GM10847 (cell line): ENCODE measurements around the gene ANKS3.

Source experiments
- POLR2A ChIP-seq: IDR thresholded peaks from 2 replicates; pipeline ENCODE4 v1.6.1; 2011; ENCODE audit not compliant: insufficient read length; ENCODE audit errors: extremely low read depth

ANKS3 gene

GRCh38 chr16:4679850-4680636 lies 54.0 kb downstream of the ANKS3 start:
- no peak for TF ChIP-seq POLR2A

- TF ChIP-seq POLR2A, result no peak
These were observed 54.8 kb downstream of the ANKS3 start for GRCh38 chr16:4679156-4679849.

- TF ChIP-seq POLR2A, result no peak
These were observed 55.5 kb downstream of the ANKS3 start for GRCh38 chr16:4678596-4678995.

GRCh38 chr16:4677994-4678393 lies 56.1 kb downstream of the ANKS3 start:
- TF ChIP-seq POLR2A, result no peak

- TF ChIP-seq POLR2A, result no peak
These were observed 56.7 kb downstream of the ANKS3 start for GRCh38 chr16:4677390-4677789.

- no peak for TF ChIP-seq POLR2A
These were observed 57.2 kb downstream of the ANKS3 start for GRCh38 chr16:4676831-4677230.

GRCh38 chr16:4675864-4676786 lies 57.9 kb downstream of the ANKS3 start:
- TF ChIP-seq POLR2A, result no peak

GRCh38 chr16:4674926-4675530 lies 59.0 kb downstream of the ANKS3 start:
- TF ChIP-seq POLR2A, result no peak

- TF ChIP-seq POLR2A, result no peak
These were observed 60.6 kb downstream of the ANKS3 start for GRCh38 chr16:4673387-4674046.

- TF ChIP-seq POLR2A, result no peak
These were observed 65.6 kb downstream of the ANKS3 start for GRCh38 chr16:4668313-4668960.

- no peak for TF ChIP-seq POLR2A
These were observed 66.7 kb downstream of the ANKS3 start for GRCh38 chr16:4667203-4667963.

- no peak for TF ChIP-seq POLR2A
These were observed 67.4 kb downstream of the ANKS3 start for GRCh38 chr16:4666537-4667202.

- no peak for TF ChIP-seq POLR2A
These were observed 69.3 kb downstream of the ANKS3 start for GRCh38 chr16:4664538-4665418.
